GM21528 (cell line): ENCODE data around the gene RBM17.
"Not testable (repeated sequence)": the region's sequence is repeated elsewhere in the genome, so short reads cannot be mapped to it uniquely, and the experiment has no call there.

Experiments used
- ATAC-seq: cut with Tn5 transposase; IDR thresholded peaks from one replicate; pipeline ENCODE4 v1.9.1; 2021; ENCODE audit warnings: mild to moderate bottlenecking, moderate library complexity; ENCODE audit not compliant: unreplicated experiment, low FRiP score

RBM17 gene

GRCh38 chr10:6108631-6109443 lies 20.0 kb downstream of the RBM17 start:
- ATAC-seq = no peak

- no peak for ATAC-seq
These were observed 20.6 kb downstream of the RBM17 start for GRCh38 chr10:6109444-6109775.

GRCh38 chr10:6110136-6110535 lies 21.3 kb downstream of the RBM17 start:
- ATAC-seq = no peak

- ATAC-seq = no peak
These were observed 24.1 kb downstream of the RBM17 start for GRCh38 chr10:6112893-6113292.

GRCh38 chr10:6114299-6114698 lies 25.5 kb downstream of the RBM17 start:
- no peak for ATAC-seq

GRCh38 chr10:6114805-6115341 lies 26.0 kb downstream of the RBM17 start:
- ATAC-seq = no peak

GRCh38 chr10:6115411-6115810 lies 26.6 kb downstream of the RBM17 start:
- ATAC-seq = no peak

- ATAC-seq = no peak
These were observed 27.1 kb downstream of the RBM17 start for GRCh38 chr10:6115824-6116350.

GRCh38 chr10:6116806-6117205 lies 28.0 kb downstream of the RBM17 start:
- ATAC-seq = no peak

- ATAC-seq = no peak
These were observed 28.9 kb downstream of the RBM17 start for GRCh38 chr10:6117711-6118110.

- no peak for ATAC-seq
These were observed 30.6 kb downstream of the RBM17 start for GRCh38 chr10:6119423-6119822.

GRCh38 chr10:6119962-6120361 lies 31.1 kb downstream of the RBM17 start:
- ATAC-seq = no peak

GRCh38 chr10:6120691-6121090 lies 31.9 kb downstream of the RBM17 start:
- ATAC-seq = no peak

- no peak for ATAC-seq
These were observed 32.3 kb downstream of the RBM17 start for GRCh38 chr10:6121146-6121545.

GRCh38 chr10:6123532-6123931 lies 34.7 kb downstream of the RBM17 start:
- ATAC-seq = no peak

GRCh38 chr10:6124666-6125065 lies 35.8 kb downstream of the RBM17 start:
- ATAC-seq = no peak

GRCh38 chr10:6127461-6127860 lies 38.6 kb downstream of the RBM17 start:
- ATAC-seq = not testable (repeated sequence)

- ATAC-seq = no peak
These were observed 39.3 kb downstream of the RBM17 start for GRCh38 chr10:6128087-6128486.

GRCh38 chr10:6128591-6129251 lies 39.9 kb downstream of the RBM17 start:
- no peak for ATAC-seq

GRCh38 chr10:6130848-6131470 lies 42.1 kb downstream of the RBM17 start:
- ATAC-seq = no peak
